ENCODE data around the gene TBX18.

Gene TBX18

GRCh38 chr6:84772428-84773132, 8.2 kb upstream of the TBX18 start:
- DNase-seq, result no peak

- DNase-seq, result no peak
Observed at GRCh38 chr6:84771756-84772356, 7.5 kb upstream of the TBX18 start.

- no peak for DNase-seq
Observed at GRCh38 chr6:84771125-84771755, 6.8 kb upstream of the TBX18 start.

GRCh38 chr6:84770521-84770920, 6.1 kb upstream of the TBX18 start:
- no peak for DNase-seq

GRCh38 chr6:84769306-84769705, 4.9 kb upstream of the TBX18 start:
- no peak for DNase-seq

- no peak for DNase-seq
Observed at GRCh38 chr6:84768442-84769174, 4.2 kb upstream of the TBX18 start.

- DNase-seq, result no peak
Observed at GRCh38 chr6:84767526-84768201, 3.3 kb upstream of the TBX18 start.

GRCh38 chr6:84766799-84767525, 2.6 kb upstream of the TBX18 start:
- no peak for DNase-seq

- no peak for DNase-seq
Observed at GRCh38 chr6:84766118-84766798, 1.9 kb upstream of the TBX18 start.

- DNase-seq, result no peak
Observed at GRCh38 chr6:84763886-84764331, 489 bp downstream of the TBX18 start.

- DNase-seq, result no peak
Observed at GRCh38 chr6:84763003-84763885, 1.2 kb downstream of the TBX18 start.

- no peak for DNase-seq
Observed at GRCh38 chr6:84762220-84763002, 2.0 kb downstream of the TBX18 start.

- no peak for DNase-seq
Observed at GRCh38 chr6:84758486-84758885, 5.9 kb downstream of the TBX18 start.

- no peak for DNase-seq
Observed at GRCh38 chr6:84756877-84757276, 7.5 kb downstream of the TBX18 start.

GRCh38 chr6:84756466-84756865, 7.9 kb downstream of the TBX18 start:
- DNase-seq, result no peak

GRCh38 chr6:84753173-84753572, 11.2 kb downstream of the TBX18 start:
- no peak for DNase-seq

- no peak for DNase-seq
Observed at GRCh38 chr6:84752118-84752850, 12.1 kb downstream of the TBX18 start.

- DNase-seq, result no peak
Observed at GRCh38 chr6:84749181-84749580, 15.2 kb downstream of the TBX18 start.

GRCh38 chr6:84748376-84748775, 16.0 kb downstream of the TBX18 start:
- DNase-seq, result no peak

Data from kidney glomerular epithelial cell (primary cell).